Measurements from ENCODE around the gene TCF7.

The TCF7 gene

DNA sequence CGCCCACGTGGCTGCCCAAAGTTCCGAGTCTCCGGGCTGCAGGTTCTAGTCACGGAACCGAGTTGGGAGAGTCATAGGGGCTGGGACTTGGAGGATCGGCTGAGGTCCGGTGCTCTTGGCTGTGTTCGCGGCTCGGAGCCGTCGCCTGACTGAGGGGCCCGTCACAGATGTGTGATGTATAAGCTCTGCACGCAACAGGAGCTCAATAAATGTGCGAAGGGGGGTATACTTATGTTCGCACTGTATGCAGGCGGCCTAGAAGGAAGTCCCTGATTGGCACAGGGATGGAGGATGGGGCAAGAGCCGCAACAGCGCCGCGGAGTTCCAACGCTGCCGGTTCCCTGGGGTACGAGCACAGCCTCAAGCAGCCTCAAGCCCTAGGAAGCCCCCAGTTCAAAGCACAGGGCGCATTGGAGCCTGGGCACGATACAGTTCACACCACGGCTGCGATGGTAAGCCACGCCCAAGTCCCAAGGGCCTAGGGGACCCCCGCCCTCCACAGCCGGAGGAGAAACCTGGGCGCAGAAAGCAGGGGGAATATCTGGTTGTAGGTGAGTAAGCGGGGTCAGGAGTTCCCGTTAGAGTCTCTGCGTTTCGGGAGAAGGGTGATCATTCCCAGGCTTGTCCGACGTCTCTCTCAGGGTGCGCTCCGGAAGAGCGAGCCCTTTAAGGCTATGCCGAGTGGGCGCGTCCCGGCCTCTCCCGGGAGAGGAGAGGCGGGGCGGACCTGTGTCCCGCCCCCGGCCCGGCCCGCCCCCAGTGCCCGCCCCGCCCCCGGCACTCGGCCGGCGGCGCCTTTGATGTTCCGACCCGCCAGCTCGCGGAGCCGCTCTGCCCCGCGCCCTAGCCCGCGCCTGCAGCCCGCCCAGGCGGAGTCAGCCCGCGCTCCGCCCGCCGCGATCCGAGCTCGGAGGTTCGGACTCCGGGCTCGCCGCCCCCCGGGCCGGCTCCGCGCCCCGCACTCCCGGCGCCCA is at the start of gene TCF7:
Gene TCF7 (plus strand): TSS at position 780 of the 974 bp plus-strand sequence. CDS start 226 bp downstream, outside the sequence.
- peak; percentile 99 for DNase-seq (ENCODE audit: low spot score)

DNA sequence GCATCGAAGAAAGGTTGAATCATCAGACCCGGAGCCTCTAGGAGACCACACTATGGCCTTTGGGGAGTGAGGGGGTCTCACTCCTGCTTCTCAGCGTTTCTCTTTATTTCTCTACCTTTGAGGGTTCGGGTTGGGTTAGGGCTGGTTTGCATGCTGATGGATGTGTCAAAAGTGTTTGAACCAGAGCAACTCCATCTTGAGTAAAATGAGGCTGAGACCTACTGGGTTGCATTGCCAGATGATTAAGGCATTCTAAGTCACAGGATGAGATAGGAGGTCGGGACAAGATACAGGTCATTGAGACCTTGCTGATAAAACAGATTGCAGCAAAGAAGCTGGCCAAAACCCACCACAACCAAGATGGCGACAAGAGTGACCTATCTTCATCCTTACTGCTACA is 44.9 kb upstream of the TCF7 start:
- DNase-seq (ENCODE audit: low spot score) = no peak

DNA sequence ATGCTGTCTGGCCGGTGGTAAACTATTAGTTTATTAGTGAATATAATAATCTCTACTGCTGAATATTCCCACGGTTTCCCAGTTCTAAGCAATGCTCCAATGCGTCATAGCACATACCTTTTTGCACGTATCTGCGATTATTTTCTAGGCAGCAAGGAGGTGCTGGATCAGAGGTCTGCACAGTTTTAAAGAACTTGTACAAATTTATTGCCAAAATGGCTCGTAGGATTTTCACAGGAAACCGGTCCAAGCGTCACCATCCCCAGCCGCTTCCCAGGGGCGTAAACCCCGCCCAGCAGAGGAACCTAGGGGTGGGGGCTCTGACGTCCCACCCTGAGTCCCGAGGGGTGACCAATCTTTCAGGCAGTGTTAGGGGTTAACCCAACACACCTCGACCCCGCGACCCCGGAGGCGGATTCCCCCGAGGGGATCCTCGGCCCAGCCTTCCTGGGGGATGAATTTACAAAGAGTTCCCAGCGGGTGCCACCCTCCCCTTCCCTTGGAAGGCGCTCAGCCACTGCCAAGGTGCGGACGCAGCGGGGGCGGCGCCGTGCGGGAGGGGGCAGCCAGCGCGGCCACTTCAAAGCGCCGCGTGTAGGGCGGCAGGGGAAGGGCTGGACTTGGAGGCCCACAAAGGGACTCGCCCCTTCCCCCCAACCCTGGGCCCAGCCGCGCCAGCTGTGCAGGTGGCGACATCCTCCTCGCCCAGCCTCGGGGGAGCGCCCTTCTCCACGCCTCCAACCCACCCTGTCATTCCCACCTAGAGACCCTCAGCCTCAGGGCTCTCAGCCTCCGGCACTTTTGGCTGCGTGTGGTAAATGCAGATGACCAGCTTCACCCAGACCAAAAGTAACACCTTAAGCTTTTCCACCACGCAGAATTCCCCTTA is 43.5 kb upstream of the TCF7 start:
- DNase-seq (ENCODE audit: low spot score) = peak; percentile 86

DNA sequence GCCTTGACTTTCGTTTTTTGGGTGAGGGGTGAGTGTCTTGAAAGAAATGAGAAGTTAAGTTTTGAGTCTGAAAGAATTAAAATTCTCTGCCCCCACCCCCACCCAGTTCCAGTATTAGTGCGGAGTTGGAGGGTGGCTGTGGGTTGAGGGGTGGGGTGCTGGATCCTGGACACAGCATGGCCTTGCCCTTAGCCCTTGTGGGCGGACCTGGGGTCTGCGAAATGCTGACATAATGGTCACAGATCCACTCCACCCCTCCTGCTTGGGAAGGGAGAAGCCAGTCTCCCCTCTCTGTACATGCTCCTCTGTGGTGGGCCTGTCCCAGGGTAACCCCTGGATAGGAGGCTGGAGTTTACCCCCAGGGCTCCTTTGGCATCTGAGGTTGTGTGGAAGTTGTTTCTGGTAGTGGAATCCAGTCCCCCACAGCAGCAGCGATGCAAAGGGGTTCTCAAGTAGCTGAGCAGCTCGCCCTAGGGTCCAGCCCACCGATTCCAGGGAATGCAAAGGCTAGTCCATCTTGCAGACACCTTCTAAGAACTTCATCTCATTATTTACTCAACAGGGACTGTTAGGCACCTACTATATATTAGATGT is 42.8 kb upstream of the TCF7 start:
- no peak for DNase-seq (ENCODE audit: low spot score)

DNA sequence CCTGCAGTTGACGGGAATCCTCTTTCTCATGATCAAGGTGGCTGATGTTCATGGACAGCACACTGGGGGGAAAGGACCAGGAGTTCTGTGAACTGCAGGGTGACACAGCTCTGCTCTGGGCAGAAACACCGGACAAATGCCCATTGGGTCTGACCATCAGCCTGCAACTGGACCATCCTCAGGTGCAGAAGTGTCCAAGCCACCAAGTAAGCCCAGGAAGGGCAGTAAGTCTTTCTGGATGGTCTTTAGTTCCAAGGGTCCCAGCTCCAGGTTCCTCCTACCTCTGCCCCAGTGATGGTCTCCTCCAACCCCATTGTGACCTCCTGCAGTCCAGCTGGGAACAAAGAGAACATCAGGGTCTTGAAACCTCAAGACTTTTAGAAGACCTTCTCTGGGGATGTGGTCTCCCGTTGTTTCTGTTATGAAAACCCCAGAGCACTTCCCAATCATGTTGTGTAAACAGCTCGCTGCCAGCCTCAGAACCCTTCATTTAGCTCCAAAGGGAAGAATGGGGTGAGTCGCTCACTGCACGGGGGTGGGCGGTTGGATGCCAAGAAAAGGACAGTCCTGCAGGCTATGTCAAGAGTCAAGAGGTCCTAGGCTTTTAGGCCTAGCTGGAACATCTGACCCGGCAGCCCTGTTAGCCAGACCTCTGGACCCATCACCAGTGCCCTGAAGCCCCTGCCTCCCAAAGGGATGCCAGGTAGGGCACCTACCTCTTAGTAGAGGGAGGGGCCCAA is 41.8 kb upstream of the TCF7 start:
- no peak for DNase-seq (ENCODE audit: low spot score)

DNA sequence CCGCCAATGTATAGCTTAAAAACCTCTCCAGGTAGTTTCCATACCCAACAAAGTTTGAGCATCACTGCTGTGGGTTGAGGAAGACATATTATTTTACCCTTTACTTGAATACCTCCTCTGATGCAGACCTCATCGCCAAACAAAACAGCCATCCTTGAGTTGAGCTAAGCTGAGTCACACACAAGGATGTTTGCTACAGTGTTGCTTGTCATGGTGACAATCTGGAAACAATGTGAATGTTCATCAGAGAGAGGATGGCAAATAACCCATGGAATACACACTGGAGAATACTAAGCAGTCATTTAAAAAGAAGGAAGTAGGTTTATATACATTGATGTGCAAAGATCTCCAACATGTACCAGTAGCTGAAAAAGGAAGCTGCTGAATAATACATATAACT is 41.1 kb upstream of the TCF7 start:
- DNase-seq (ENCODE audit: low spot score) = no peak

DNA sequence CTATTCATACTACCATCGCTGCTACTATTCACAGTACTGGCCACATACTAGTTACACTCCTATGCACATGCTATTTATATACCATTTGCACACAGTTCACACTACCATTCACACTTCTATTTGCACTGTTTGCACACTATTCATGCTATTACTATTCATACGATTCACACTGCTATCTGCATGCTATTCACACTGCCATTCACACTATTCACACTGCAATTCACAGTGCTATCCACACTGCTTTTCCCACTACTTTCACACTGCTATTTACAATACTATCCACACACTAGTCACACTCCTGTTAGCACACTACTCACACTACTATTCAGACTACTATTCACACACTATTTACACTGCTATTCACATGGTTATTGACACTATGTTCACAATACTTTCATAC is 39.4 kb upstream of the TCF7 start:
- DNase-seq (ENCODE audit: low spot score) = no peak

DNA sequence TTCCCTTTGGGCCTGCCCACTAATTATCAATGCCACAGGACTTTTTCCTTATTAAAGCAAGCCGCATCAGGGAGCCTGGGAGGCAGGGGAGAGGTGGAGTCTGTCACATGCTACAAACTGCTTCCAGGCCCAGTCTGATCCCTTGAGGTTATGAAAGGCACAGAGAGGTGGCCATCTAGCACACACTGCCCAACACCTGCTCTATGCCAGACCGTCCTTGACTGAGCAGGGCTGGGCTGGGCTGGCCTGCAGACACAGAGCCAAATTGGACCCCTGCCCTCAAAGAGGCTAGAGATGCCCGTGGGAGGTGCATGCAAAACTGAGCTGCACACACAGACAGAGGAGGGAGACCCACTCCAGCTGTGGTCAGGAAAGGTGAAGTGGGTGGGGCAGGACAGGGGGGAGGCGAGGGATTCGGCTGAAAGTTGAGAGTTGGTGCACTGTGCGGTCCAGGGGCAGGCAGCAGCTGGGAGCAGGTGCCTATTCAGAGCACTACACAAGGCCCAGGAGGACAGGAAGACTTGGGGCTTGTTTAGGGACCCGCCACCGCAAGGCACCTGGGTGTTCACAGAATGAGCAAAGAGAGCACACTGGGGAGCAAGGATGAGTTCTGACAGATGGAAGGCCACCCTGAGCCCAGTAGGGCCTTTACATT is 36.4 kb upstream of the TCF7 start:
- no peak for DNase-seq (ENCODE audit: low spot score)

DNA sequence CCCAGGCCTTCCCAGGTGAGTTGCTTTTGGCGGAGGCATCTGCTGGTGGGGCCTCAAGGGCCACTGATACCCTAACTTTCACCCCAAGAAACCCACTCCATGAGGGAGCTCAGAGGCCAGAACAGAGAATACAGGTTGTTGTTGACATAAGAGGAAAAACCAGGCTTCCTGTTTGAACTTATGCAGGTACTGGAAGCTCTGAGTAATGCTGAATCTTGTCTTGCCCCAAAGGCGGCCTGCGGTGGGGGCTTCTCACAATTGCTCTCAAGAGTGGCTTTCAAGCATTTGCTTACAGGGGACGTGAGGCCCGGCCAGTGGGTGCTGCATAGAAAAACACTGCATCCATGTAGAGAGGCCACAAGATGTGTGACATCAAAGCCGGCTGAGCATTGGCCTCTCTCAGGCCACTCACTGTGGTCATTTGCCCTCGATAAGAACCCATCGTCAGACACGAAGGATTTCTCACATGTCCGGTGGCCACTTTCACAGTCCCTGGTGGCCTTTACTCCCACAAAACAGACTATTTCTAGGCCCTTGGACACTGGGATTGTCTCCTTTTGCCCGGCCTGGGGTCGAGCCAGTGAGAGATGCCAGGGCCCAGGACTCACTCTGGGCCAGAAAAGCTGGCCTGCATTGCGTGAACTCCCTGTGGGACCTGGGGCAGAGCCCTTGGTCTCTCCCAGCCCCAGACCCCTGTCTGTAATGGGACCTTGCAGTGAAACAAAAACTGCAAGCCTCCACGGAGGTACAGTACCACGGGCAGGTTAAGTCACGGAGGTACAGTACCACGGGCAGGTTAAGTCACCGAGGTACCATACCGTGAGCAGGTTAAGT is 34.5 kb upstream of the TCF7 start:
- no peak for DNase-seq (ENCODE audit: low spot score)

DNA sequence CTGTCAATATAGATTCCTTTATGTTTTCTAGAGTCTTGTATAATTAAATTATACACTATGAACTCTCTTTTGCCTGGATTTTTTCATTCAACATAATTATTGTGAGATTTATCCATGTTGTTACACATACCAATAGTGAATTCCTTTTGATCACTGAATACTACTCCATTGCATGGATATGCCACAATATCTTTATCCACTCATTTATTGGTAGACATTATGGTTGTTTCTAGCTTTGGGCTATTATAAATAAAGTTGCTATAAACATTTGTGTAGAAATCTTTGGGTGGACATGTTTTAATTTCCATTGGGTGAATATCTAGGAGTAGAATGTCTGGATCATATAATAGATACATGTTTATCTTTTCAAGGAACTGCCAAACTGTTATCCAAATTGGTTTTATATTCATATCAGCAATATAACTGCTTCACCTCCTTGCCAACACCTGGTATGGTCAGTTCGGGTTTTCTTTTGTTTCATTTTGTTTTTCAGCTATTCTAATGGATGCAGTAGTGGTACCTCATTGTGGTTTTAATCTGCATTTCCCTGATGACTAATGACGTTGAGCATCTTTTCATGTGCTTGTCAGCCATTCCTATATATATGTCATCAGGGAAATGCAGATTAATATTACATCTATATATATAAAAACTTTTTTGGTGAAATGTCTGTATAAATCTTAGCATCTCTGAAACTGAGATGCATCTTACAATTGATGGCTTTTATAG is 32.1 kb upstream of the TCF7 start:
- DNase-seq (ENCODE audit: low spot score) = no peak

DNA sequence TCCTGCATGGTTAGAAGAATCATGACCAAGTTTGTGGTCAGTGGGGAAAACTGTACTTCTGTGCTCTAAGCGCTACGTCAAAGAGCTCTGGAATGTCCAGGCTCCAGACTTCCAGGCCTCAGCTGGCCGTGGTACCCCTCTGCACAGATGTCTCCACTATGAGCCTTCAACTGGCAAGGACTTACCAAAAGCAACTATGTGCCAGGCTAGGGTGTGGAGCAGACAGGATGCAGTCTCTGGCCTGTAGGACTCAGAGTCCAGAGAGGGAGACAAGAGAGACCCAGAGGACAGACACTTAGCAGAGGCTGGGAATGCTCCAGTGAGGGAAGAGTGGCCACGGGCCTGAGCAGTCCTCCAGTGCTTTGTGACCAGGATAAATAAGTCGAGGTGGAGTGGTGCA is 31.0 kb upstream of the TCF7 start:
- DNase-seq (ENCODE audit: low spot score) = no peak

DNA sequence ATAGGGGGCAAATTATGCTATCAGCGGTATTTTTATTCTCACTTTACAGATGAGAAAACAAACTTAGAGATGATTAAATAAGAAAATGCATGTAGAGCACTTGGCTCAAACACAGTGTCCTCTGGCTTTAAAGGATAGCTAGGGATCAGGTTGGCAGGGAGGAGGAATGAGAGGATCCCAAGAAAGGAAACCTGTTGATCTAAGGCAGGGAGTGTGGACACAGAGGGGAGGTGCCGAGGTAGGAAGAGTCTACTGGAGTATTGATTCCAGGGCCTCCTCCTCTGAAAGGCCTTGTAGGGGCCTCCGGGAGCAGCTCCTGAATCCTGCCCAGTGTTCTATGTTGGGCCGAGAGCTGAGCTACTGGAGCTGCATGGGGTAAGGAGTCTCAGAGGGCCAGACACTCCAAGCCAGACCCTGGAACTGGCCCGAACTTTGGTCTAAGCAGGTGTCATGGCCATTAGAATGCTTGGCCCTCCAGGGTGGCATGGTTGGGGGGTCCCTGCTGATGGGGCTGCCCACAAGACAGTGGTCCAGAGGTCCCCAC is 30.4 kb upstream of the TCF7 start:
- no peak for DNase-seq (ENCODE audit: low spot score)

DNA sequence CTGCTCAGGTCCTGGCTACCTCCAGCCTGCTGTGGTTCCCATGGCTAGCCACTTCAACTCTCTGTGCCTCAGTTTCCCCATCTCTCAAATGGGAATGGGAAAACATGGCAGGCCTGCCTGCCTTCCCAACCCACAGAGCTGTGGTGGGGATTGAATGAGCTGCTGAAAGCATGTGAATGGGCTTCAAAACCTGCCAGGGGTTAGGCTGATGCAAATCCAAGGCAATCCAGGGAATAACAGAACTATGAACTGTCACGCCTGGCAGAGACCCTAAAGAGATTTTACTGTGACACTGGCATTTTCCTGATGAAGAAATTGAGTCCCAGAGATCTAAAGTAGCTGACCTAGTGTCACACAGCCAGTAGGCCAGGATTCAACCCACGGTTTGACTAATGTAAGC is 29.9 kb upstream of the TCF7 start:
- no peak for DNase-seq (ENCODE audit: low spot score)

DNA sequence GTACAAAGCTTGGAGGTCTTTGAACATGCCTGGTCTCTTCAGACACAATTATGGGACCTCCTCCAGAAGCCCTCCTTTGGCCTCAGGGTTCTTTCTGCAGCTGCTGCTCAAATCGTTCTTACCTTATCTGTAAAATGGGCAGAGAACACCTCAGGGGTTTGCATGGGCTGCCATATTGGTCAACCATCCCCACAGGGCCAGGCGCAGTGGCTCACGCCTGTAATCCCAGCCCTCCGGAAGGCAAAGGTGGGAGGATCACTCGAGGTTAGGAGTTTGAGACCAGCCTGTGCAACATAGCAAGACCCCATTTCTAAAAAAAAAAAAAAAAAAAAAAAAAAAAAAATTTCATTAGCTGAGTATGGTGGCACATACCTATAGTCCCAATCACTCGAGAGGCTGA is 29.1 kb upstream of the TCF7 start:
- DNase-seq (ENCODE audit: low spot score) = no peak

DNA sequence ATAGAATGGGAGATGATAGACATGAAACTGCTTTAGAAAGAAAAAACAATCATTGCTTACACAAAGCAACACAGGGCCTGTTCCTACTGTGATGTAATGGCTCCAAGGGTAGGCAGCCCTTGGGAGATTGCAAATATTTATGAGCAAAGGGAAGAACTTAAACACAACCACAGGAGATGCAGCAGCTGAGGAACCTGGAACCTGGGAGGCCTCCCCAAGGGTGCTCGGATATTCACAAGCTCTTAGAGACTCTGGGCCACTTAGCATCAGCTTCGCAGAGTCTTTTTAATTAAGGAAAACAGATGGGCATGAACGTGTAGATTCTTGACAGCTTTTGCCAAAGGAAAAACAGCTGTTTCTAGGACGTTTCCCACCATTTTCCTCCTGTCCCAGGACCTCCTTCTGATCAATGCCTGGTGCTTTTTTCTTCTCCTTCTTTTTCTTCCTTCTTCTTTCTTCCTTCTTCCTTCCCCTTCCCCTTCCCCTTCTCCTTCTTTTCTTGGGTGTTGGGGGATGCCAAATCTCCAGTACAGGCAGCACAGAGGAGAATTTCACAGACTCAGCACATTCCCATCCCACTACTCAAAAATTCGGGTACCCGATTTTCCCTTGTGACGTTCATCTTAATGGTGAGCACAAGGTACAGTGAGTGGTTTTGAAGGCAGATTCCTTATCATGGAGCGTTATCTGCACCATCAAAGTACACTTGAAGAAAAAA is 28.1 kb upstream of the TCF7 start:
- no peak for DNase-seq (ENCODE audit: low spot score)

DNA sequence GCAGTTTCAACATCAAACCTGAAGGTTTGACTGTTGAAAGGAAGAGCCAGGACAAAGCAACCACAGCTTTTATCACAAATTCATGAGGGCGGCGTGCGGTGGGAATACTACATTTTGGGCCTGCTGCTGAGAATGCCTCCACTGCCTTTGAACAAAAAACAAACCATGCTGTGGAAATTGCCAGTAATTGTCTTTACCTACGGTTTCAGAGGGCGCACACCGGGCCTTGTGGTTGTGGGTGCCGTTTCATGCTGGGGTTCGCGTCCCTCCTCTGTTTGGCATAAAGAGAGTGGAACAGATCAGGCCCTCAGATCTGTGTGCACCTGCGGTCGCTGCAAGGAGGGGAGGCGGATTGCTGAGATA is 27.6 kb upstream of the TCF7 start:
- no peak for DNase-seq (ENCODE audit: low spot score)

DNA sequence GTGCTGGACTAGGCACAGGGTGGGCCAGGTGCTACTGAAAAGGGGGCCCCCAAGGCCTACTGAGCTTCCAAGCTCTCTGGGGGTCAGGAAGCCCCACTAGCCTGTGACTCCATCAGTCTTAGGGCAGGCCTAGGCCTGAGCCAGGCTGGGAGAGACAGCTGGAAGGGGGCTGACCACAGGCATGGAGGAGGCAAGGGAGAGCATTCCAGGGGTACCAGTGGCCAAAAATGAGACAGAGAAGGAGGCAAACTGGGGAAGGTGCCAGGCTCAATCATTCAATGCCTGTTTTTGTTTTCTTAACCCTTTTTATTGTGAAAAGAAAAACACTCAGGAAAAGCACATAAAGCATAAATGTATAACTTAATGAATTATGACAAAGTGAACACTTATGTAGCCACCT is 26.2 kb upstream of the TCF7 start:
- DNase-seq (ENCODE audit: low spot score) = no peak

DNA sequence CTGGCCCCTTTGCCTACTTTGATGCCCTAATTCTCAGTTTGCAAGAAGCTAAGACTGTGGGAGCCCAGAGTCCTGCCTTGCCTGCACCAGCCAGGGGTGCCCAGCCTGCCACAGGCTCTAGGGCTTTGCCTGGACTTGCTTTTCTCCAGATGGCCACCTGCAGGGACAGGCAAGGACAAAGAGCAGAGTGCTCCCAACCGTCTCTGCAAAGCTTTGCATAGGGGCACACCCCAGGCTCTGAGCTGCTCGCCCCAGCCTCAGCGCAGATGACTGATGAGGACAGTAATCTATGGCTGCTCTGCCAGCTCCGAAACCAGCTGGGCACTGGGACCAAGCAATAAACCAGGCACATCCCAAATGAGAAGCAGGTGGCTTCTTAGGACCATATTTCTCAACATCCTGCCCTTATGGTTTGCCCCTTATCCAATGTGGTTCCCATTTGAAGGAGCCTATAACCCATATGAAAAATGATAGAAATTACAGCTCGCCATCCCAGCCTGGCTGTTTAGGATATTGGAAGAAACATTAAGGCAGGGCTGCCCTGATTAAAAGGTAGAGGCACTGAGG is 25.4 kb upstream of the TCF7 start:
- DNase-seq (ENCODE audit: low spot score) = no peak
